ENCODE measurements around the gene CCDC57. TPM values are rescaled to one million over a fixed set of nuclear protein-coding genes. Genes with fewer than 3 reads are reported as not detected.

The CCDC57 gene
- total RNA-seq, 2 experiments from 2014 or later: 56.6 to 64.2 TPM

DNA sequence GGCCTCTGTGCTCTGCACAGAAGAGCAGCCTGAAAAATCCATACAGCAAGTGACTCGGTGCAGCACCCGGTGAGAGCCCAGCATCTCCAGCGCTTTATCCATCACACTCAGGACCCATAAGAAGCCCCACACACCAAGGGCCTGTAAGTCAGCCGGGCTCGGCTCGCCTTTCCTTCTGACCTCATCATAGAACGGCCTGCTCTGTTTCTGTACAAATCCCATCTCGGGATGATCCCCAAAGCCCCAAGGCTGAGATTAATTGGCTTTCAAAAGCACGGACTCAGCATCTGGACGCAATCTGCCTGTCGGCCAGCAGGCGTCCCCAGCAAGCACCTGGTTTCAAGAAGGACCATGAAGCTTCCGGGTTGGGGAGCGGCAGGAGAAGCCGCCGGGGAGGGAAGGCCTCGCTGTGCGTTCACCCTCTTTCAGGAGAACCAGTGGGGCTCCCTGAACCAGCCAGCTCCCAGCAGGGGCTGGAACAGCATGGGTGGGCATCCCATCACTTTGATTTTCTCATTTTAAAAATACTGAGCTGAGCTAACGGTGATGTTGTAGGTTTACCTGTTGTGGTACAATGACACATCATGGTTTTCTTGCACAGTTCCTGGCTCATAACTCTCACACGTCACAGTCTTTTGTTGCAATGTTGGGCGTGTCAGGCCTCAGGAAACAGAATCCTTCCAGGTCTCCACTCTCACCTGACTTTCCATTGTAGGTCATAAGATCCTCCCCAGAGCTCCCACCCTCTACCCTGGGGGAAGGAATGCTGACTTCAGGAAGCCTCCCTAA is 6.7 kb downstream of the CCDC57 start:
- intact Hi-C loops (cut with micrococcal nuclease): no loop called here
- TF ChIP-seq, protein P1, sequence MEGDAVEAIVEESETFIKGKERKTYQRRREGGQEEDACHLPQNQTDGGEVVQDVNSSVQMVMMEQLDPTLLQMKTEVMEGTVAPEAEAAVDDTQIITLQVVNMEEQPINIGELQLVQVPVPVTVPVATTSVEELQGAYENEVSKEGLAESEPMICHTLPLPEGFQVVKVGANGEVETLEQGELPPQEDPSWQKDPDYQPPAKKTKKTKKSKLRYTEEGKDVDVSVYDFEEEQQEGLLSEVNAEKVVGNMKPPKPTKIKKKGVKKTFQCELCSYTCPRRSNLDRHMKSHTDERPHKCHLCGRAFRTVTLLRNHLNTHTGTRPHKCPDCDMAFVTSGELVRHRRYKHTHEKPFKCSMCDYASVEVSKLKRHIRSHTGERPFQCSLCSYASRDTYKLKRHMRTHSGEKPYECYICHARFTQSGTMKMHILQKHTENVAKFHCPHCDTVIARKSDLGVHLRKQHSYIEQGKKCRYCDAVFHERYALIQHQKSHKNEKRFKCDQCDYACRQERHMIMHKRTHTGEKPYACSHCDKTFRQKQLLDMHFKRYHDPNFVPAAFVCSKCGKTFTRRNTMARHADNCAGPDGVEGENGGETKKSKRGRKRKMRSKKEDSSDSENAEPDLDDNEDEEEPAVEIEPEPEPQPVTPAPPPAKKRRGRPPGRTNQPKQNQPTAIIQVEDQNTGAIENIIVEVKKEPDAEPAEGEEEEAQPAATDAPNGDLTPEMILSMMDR (IDR thresholded peaks at IDR 0.05): peak; percentile 96
- H3K27me3 Mint-ChIP-seq: no peaks in the 10 kb centered on the region
- H3K4me3 Mint-ChIP-seq: peak overlapping the region; percentile 66
- peak overlapping the region; percentile 94 for H3K27ac Mint-ChIP-seq
- peaks cover 58% of the 10 kb centered on the region for H3K4me1 Mint-ChIP-seq (ENCODE audit: low read depth)
- POLR2A ChIA-PET: interaction anchor here (0.8 to 1.5 kb wide), 6 partner anchors 9 to 336 kb away, joined by 3 to 4 read pairs (median 4); partner anchors contain the start of genes DUS1L and SLC16A3
- H3K36me3 Mint-ChIP-seq (ENCODE audit: low read depth): peaks cover 12% of the 10 kb centered on the region
- no peaks in the 10 kb centered on the region for H3K9me3 Mint-ChIP-seq
- DNase-seq (peak; percentile 90), ATAC-seq (peak; percentile 73)
- CTCF ChIA-PET: interaction anchor here (0.7 to 2.3 kb wide), 21 partner anchors 8 to 261 kb away, joined by 3 to 11 read pairs (median 4); partner anchors contain the start of genes CD7 and SLC16A3

DNA sequence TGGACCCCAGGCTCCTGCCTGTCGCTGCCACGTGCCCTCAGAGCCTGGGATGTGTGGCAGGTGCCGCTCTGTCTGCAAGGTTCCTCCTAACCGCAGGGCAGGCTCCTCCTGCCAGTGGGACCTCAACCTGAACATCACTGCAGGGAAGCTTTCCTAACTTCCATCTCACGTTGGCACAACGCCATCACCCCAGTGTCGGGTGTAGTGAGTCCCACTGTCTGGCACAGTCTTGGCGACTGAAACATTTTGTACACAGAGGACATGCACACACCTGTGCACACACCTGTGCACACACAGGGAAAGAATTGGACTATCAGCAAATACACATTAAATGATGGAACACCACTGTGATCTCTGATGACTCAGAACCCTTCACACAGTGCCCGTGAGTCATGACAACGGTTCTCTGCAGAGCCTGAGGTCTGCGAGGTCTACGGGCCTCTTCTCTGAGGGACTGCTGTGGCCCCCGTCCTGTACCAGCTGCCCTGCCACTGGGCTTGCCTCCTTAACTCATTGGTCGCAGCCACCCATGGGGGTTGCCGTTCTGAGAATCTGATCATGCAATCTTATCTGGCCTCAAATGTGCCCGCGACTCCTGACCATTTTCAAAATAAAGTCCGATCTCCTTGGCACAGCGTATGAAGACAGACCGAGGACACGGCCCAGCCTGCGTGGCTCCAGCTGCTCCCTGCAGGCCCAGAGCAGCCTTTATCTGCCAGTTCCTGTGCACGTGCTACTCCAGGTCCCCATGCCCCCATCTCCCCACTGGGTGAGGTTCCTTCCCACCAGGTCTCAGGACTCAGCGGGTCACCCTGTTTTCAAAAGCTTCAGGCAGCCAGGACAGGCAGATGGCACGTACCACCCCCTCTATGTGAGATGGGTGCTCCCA is 7.6 kb downstream of the CCDC57 start:
- ChIA-PET POLR2A (interaction anchor here (0.8 to 1.5 kb wide), 5 partner anchors 24 to 335 kb away, joined by 3 to 4 read pairs (median 4); partner anchors contain the start of genes DUS1L and SLC16A3), CTCF (interaction anchor here (0.8 to 2.3 kb wide), 11 partner anchors 9 to 163 kb away, joined by 3 to 11 read pairs (median 5); partner anchors contain the start of gene CD7)
- peak overlapping the region; percentile 94 for H3K27ac Mint-ChIP-seq
- no peaks in the 10 kb centered on the region for H3K9me3 Mint-ChIP-seq
- H3K4me1 Mint-ChIP-seq (ENCODE audit: low read depth): peaks cover 64% of the 10 kb centered on the region
- TF ChIP-seq, protein P1 (IDR thresholded peaks at IDR 0.05): no peak
- peak; percentile 80 for DNase-seq
- H3K4me3 Mint-ChIP-seq: peak overlapping the region; percentile 66
- intact Hi-C loops (cut with micrococcal nuclease): no loop called here
- H3K36me3 Mint-ChIP-seq (ENCODE audit: low read depth): peaks cover 13% of the 10 kb centered on the region
- H3K27me3 Mint-ChIP-seq: no peaks in the 10 kb centered on the region
- ATAC-seq: peak; percentile 67

DNA sequence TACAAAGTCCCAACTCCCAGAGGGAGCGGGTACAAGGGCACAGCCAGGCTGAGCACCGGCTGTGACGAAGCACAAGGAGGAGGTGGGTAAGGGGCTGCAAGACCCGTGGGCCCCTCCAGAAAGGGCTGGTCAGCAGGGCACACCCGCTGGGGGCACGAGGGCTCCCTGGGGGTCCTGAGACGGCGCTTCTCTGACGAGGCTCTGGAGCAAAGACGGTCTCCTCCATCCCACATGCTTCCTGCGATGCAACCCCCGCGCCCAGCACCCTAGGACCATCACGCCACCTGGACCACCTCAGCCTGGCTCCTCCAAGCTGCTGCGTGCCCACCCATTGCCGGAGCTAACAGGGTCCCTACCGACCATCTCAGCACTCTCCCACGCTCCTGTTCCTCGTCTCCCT is 8.7 kb downstream of the CCDC57 start:
- TF ChIP-seq, protein P1 (IDR thresholded peaks at IDR 0.05): no peak
- Mint-ChIP-seq H3K9me3 (no peaks in the 10 kb centered on the region), H3K36me3 (ENCODE audit: low read depth) (peaks cover 18% of the 10 kb centered on the region), H3K27ac (no peak overlapping the region), H3K4me1 (ENCODE audit: low read depth) (peaks cover 70% of the 10 kb centered on the region), H3K4me3 (no peak overlapping the region), H3K27me3 (no peaks in the 10 kb centered on the region)
- ChIA-PET POLR2A (interaction anchor here (2.6 kb wide), 1 partner anchor 9 kb away, joined by 13 read pairs; the partner anchor contains the start of gene CCDC57), CTCF (interaction anchor here (1.6 kb wide), 1 partner anchor 9 kb away, joined by 4 read pairs; the partner anchor contains the start of gene CCDC57)
- no peak for ATAC-seq
- intact Hi-C loops (cut with micrococcal nuclease): no loop called here
- DNase-seq: no peak

DNA sequence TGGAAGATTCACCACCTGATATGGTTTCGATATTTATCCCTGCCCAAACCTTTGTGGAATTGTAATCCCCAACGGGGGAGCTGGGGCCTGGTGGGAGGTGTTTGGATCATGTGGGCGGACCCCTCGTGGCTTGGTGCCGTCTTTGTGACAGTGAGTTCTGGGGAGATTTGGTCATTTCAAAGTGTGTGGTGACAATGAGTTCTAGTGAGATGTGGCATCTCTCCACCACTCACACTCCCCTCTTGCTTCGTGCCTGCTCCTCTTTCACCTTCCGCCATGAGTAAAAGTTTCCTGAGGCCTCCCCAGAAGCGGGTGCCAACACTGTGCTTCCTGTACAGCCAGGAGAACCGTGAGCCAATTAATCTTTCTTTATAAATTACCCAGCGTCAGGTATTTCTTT is 9.7 kb downstream of the CCDC57 start:
- H3K27ac Mint-ChIP-seq: peak overlapping the region; percentile 80
- ATAC-seq: peak; percentile 14

More for the DNA sequence above, 9.7 kb downstream of the CCDC57 start:
- CTCF ChIA-PET: interaction anchor here (0.8 to 1.6 kb wide), 3 partner anchors 10 to 172 kb away, joined by 3 to 4 read pairs (median 3); partner anchors contain the start of gene CCDC57
- H3K36me3 Mint-ChIP-seq (ENCODE audit: low read depth): peaks cover 24% of the 10 kb centered on the region
- intact Hi-C loops (cut with micrococcal nuclease): no loop called here
- peak; percentile 77 for DNase-seq
- POLR2A ChIA-PET: interaction anchor here (2.6 kb wide), 1 partner anchor 10 kb away, joined by 13 read pairs; the partner anchor contains the start of gene CCDC57
- H3K9me3 Mint-ChIP-seq: no peaks in the 10 kb centered on the region
- H3K4me1 Mint-ChIP-seq (ENCODE audit: low read depth): peaks cover 72% of the 10 kb centered on the region
- H3K4me3 Mint-ChIP-seq: peak overlapping the region; percentile 11
- TF ChIP-seq, protein P1 (IDR thresholded peaks at IDR 0.05): no peak
- no peaks in the 10 kb centered on the region for H3K27me3 Mint-ChIP-seq

Measured in activated CD8-positive, alpha-beta T cell treated with anti-CD3 and anti-CD28 coated beads for 36 hours (primary cell).